CD4-positive, alpha-beta T cell treated with Interleukin-4 for 1 hour (primary cell): ENCODE data around the gene ADCY9.

Source experiments
- DNase-seq, 2 donors: peaks; one replicate each; pipeline ENCODE4 v3.0.0-alpha.2; 2020 to 2022

Gene ADCY9

DNA sequence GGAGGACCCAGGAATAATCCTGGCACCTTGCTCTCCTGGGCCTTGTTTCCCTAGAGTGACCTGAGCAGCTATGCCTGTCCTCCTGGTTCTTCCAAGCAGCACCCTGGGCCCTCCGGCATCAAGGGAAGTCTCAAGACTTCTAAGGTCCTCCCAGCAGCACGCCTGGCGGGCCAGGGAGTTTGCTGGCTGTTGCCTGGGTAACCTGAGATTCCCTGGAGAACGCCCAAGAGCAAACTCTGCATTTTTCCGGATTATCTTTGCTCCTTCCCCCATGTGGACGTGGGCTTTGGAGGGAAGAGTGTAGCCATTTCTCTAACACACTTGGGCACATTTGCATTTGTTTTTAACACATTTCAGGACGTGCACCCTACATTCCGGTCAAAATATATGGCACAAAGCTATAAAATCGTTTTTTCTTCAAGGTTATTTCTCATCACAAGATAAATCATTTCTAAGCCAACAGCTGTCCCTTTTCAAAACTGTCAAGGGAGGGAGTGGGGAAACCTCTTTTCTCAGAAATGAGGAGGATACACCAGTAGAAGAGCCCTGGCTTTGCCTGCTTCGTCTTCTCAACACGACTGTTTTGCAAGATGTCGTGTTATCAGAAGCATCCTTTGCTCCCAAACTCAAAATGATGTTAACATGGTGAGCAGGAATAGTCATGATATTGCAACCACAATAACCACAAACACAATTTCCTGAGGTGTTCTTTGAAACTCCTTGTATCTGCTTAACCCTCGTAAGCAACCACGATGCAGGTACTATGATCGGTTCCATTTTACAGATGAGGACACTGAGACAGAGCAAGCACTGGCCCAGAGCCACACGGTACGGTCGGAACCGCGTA is 116.5 kb downstream of the ADCY9 start:
- DNase-seq = peak in 1 of 2 donors; percentile 15

DNA sequence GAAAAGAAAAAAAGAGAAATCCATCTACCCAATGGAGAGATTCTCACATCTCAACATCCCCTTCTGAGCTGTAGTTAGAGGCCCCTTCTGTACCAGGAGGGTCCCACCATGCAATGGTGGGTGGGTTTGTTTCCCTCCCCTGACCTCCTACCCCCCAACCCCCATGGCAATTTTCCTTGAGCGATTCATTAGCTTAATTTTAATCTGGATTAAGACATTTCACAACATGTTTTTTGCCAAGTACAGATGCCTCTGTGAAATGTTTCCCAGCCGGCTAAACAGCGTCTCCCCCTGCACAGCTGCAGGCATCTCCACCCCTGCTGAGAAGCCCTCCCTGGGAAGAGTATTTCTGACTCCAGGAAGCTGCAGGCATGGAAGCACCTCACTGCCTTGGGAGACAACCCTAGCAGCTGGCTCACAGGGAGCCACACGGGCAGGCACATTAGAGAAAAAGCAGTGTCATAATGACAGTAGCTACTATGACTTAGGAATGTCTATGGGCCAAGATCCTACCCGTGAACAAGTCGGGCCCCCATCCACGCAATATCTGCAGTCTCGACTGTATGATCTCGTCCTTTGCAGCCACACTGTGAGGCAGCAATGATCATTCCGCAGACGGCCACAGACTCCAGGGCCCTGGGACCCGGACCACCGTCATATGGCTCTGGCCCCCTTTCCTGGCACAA is 117.3 kb downstream of the ADCY9 start:
- DNase-seq = no peak

DNA sequence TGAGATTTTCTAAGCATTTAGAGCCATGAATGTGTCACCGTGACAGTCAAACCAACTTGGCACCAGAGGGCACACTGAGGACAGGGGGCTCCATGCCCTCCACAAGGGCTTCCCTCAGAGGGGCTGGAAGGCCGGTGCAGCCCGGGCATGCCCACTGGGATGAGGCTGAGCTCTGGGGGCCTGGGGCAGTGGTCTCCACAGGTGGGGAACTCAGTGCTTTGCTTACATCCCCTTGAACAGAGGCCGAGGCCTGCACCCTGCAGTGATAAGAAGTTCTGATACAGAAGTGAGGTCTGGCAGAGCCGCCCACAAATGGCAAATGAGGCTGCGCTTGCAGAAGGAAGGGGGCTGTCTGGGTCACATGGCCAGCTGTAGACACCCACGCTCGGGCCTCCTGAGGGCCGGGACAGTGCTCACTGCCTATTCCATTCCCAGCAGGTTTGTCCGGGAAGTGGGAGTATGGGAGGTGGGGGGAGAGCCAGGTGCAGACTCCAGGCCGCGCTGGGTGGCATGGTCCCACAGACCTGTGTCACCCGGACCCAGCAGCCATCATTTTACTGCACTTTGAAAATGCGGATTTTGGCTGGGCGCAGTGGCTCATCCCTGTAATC is 118.9 kb downstream of the ADCY9 start:
- DNase-seq = no peak

DNA sequence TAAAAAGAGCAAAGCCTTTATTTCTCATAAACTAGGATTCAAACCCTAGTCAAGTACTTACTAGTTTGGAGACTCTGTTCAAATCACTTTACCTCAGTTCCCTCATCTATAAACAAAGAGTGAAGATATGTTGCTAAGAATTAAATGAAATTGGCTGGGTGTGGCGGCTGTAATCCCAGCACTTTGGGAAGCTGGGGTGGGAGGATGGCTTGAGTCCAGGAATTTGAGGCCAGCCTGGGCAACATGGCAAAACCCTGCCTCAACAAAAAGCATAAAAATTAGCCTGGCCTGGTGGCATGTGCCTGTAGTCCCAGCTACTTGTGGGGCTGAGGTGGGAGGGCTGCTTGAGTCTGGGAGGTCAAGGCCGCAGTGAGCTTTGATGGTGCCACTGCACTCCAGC is 121.2 kb downstream of the ADCY9 start:
- no peak for DNase-seq

DNA sequence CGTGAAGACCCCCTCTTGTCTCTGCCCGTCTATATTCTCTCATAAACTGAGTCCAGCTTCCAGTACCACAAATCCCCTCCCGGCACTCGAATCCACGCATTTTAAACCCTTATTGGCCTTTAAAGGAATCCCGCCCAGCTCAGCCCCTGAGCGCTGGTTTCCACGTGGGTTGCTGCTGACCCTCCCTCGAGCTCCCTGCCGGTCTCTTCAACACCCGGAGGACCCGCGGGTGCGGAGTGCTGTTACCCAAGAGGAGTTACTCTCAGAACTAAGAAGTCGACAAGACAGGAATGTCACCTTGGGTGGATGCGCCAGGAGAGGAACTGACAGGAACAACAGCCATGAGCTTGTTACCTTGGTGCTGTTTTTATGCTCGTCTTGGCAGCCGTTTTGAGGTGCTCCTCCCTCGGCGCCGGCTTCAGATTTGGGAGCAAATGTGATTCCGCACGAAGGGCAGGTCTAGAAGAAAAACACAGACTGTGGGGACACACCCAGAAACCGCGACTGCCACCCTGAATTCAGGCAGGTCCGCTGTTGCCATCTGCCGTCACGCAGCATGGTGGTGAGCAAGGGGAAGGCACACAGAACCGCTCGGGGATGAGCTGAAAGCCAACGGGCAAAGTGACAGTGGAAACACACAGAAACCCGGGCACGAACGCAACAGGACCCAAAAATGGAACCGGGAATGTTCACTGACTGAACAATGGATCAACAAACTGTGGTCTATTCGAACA is 123.0 kb downstream of the ADCY9 start:
- no peak for DNase-seq

DNA sequence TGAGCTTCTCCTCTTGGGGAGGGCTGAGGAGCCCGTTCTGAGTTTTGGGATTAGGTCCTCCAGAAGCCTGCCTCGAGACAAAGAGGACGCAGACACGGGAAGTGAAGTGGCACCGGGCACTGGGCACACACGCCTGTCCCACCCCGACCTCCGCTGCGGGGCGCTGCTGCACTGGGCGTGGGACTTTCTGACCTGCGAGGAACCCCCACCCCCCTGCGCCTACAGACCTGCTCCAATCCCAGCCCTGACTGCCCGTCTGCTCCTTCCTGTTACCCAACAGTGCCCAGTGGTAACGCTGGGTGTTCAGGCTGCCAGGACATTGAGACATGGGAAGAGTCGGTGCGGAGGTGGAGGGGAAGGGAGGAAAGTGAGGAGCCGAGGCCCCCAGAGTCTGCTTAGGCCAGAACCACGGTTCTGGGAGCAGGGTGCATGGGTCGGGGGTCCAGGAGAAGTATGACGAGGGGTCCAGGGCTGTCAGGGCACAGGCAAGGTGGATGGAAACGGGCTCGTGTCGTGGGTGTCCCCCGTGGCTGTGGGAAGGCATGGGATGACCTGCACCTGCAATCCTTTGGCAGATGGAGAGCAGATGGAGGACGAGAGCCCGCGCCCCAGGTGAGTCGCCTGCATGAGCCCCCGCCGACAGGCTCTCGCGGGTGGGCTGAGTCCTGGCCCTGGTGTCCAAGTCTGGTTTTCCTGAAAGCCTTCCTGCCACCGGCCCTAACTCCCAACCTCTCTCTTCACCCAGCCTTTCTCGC is 123.8 kb downstream of the ADCY9 start:
- no peak for DNase-seq

DNA sequence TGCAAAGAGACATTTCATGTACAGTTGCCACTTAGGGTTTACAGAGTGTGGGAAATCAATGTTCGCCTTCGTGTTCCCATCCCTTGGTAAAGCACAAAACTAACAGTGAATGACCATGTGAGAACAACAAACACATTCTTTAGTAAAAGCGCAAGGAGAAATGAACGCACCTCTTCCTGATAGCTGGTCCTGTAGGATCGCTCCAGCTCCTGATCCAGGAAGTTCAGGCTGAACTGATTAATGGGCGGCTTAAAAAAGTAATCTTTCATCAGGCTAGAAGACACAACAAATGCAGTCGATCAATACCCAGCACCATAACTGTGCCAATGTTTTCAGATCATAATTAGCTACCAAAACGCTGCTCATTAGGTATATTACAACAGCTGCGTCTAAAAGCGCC is 127.4 kb downstream of the ADCY9 start:
- no peak for DNase-seq

DNA sequence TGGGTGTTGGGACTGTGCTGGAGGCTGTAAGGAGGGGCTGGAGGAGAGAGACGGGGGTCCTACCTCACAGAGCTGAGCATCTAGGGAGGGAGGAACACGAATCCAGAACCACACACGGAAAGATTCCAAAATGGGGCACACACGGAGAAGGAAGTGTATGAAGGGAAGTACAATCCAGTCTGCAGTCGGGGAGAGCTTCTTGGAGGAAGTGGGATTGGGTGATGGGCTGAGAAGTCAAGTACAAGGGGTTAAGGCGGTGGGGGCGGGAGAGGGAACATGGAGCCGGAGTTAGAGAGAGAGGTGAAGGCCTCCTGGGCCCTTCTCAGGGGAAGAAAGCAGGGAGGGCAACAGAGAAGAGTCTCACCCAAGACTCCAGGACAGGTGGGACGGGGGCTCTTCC is 128.2 kb downstream of the ADCY9 start:
- no peak for DNase-seq

DNA sequence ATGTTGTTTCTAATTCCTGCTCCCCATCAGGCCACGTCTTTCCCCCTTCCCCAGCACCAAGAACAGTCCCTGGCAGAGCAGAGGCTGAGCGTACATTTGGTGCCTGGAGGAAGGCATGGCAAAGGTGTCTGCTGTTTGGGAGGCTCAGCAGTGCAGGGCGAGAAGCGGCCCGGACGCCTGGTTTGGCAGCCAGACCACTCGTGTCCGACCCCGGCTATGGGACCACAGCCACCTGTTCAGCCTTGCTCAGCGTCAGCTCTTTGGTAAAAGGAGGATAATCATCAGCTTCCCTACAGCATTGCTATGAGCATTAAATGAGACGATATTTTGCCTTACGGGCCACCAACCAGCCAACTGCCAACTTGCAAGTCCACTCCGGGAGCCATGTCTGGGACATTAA is 129.0 kb downstream of the ADCY9 start:
- DNase-seq = no peak

DNA sequence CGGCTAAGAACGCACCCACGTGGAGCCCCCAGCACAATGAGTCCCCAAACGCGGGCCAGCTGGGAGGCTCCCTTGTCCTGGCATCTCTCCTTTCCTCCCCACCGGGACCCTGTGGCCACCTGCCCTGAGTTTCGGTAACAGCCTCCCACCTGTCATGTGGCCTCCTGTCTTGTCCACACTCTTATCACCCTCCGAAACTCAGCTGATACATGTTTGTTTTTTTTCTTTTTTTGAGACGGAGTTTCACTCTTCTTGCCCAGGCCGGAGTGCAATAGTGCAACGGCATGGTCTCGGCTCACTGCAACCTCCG is 130.1 kb downstream of the ADCY9 start:
- no peak for DNase-seq

DNA sequence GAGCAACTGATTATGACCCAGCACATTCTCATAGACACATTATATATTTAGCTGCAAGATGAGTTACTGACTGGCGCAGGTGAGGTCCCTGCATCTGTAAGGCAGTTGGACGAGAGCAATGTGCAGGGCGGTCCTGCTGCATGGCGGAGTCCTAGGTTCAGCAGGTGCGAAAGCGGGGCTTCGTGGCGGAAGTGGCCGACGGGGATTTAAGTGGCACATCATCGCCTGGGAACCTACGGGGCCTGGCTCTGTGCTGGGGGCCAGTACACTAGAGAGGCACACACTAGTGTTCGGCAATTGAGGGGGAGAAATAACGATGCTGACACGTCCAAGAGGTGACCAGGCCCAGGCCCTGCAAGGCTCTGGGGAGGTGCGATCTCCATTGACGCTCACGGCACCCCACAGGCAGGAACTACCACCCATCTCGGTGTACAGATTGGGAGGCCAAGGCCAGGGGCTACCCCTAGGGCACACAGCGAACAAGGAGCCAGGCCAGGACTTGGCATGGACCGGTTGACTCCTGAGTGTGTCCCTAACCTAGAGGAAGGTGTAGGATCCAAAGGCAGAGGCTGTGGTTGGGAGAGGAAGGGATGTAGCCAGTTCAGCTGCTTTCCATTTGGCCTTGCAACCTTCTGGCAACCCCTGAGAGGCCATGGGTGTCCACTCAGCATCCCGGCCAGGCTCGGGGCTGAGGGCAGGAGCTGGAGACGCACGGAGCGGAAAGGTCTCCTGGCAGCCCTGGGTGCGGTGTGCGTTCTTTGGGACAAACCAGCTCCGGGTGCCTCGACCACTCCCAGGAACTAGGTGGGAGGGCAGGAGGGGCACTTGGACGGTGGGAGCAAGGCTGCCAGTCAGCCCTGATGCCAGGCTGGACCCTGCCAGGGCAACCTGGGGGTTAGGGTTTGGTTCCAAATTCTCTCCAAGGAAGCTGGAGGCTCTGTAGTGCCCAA is 131.9 kb downstream of the ADCY9 start:
- DNase-seq = no peak

DNA sequence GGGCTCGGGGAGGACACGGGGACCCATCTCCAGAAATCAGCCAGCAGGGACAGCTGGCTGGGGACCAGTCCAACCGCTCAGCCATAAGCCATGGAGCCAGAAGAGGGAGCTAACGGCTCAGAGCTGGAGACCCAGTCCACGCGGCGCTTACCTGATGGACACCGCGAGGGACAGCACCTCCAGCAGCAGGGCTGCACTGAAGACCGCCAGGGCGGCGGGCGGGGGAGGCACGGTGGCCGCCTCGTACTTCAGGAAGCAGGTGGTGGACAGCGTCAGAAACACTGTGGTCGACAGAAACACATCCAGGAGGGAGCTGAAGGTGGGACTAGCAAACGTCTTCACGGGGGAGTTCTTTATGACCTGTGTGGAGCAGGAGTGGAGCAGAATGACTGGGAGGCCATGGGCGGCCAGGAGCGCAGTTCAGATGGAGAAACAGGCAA is 133.1 kb downstream of the ADCY9 start:
- DNase-seq = peak; percentile 54 to 57

DNA sequence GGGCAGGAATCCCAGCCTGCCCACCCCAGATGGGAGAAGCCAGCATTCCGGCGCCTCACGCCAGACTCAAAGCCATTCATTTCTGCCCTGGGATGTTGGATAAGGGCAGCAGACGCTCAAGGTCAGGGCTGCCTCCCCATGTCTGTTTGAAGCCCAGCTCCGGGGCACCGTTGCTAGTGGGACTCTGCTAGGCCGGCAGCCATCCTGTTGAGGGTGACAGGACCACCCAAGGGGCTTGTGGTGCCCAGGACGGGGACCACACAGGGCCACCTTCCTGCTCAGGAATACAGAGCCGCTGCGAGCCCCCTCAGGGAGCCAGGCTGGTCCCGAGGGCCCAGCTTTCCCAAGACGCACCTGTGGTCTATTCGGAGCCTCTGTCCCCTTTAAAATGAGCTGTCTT is 134.0 kb downstream of the ADCY9 start:
- DNase-seq = no peak

DNA sequence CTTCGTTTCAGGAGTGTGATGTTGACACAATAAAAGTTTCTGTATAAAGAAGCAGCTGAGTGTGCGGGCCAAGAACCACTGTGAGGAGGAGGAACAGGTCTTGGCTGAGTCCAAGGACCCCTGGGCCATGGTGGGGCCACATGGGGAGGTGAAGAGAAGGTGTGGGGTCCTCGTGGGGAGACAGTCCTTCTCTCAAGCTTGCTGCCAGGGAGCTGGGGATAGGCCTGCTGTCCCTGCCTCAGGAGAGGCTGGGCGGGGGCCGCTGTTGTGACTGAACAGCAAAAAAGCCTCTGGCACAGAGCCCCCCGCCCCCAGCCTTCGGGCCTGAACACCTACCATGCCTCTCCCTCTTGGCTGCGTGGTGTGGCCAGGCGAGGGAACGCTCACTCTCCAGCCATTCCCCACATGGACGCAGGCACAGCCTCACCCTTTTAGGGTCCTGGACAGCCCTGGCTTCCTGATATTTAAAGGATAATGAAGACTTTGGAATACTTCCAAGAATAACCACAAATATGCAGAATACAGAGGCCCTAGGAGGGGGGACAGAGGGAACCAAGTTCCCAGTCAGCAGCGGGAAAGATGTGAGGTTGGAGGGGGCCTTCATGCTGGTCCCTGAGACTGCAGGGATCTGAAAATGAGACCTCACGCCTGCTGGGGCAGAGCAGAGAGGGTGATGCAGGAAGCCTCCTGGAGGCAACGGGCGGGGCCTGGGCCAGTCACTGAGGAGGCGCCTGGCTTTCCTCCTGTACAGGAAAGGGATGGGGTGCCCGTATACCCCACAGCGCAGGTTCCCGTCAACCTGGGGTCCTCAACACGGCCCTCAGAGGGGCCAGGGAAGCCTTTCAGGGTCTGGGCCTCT is 135.8 kb downstream of the ADCY9 start:
- no peak for DNase-seq

DNA sequence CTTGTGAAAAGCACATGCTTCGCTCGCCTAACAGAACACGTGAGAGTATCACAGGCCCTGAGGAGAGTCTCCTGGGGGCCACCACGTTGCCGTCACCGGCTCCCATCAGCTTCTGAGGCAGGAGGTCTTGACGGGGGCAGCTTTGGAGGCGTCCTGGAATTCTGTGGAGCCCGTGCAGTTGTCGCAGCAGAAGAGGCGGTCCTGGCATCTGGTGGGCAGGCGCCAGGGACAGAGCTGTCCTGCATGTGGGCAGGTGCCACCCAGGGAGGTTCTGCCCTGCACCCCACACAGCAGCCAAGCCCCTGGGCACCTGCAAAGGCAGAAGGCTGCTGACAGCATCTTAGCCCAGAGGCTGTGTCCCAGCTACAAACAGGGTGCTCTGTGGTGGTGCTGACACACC is 136.7 kb downstream of the ADCY9 start:
- no peak for DNase-seq

DNA sequence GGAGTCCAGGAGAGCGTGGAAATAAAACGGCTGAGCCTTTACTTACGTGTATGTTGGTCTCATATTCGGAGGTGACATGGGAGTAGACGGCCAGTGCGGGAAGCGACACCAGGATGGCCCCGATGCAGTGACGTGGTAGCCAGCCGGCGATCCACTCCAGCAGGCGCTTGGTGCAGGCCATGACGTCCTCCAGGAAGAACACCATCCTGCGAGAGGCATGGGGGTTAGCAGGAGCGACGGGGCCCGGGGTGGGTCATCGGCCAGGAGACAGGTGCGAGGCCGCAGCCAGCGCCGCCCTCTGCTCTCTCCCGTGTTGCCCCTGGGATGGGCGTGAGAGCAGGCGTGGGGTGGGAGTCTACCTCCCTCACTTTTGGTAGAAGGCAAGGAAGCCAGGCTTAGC is 137.2 kb downstream of the ADCY9 start:
- DNase-seq = no peak

DNA sequence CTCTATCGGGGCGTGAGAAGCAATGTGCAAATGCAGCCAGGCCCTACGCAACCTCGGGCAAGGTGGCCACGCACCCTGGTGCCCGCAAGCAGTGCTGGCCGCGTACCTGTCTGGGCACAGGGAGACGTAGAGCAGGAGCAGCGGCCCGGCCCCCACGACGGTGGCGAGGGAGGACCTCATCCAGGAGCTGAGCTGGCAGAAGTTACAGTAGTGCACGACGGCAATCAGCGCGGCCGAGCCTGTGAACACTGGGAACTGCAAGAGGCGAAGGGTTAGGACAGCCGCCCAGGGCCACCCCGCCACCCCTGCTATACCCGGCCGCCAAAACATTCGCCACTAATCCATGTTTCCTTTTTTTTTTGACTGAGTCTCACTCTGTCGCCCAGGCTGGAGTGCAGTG is 138.9 kb downstream of the ADCY9 start:
- DNase-seq = no peak

DNA sequence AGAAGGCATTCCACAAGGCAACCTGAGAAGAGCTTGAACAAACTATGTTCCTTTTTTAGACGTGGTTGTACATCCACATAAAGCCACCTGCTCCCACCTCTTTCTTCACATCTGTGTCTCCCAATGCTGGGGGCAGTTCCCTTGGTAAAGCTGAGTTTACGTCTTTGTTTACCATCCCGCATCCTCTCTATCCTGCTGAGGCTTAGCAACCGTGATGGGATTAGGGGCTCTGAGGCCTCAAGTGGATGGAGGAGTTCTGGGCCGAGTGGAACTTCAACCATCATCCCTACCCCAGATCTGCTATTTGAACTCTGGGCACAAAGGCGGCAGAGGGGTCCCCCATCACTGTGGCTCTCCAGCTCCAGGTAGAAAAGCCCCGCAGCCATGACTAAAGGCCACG is 141.5 kb downstream of the ADCY9 start:
- DNase-seq = no peak

DNA sequence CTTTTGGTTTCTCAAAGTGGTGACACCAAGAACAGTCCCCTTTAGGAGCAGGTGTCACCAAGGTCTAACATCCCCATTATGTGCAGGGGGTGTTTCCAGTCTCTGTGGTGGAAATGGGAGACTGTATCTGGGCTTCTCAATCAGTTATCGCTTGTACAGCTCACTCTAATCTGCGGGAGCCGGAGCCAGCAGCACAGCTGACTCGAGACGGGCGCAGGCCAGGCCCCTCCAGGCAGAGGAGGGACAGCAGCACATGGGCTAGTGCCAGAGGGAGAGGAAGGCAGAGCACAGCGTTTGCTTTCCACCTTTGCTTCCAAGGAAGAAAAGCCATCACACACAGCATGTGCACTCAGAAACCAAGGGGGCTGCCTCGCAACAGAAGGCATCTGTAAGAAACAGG is 144.5 kb downstream of the ADCY9 start:
- DNase-seq = no peak

DNA sequence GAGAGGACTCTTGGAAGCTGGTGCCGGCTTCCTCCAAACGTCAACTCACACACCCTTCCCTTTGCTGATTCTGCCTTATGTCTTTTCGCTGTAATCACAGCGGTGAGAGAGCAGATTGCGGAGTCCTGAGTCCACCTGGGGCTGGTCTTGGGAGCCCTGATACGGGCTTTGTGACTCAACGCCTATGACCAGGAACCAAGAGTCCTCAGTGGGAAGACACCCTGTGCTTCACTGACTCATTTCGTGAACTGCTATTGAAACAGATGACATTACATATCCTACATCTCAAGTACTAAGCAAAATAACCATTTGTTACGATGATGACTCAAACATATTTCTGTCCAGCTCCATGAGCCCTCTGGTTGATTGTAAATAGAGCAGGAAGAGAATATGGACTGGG is 145.0 kb downstream of the ADCY9 start:
- DNase-seq = no peak

DNA sequence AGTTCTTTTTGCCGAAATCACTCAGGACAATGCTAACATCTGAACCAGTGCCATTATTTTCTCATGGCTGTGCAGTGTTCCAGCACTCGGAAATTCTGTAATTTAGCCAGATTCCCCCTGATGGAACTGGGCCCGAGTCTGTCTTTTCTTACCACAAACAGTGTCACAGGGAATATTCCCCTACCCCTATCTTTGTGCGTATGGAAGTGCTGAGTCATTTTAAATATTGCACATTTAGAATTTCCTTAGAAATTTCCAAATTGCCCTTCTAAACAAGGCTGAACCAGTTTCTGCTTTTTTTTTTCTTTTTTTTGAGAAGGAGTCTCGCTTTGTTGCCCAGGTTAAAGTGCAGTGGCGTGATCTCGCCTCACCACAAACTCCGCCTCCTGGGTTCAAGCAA is 147.7 kb downstream of the ADCY9 start:
- DNase-seq = no peak
